PC-9 (cell line): ENCODE data around the gene MINDY4B.

Experiments
- CTCF ChIP-seq: fragments of 200-600 bp; sonication (generic); conservative IDR thresholded peaks from 2 replicates; pipeline ENCODE4 v1.6.1; 2017; ENCODE audit warnings: mixed run types, antibody characterized with exemption, mild to moderate bottlenecking, moderate library complexity
- EZH2 ChIP-seq: fragments of 200-600 bp; sonication (generic); IDR thresholded peaks from 2 replicates; pipeline ENCODE4 v1.8.0; 2017; ENCODE audit warnings: antibody characterized with exemption, low read depth

- TF ChIP-seq CTCF (no peak), EZH2 (no peak)
Observed at GRCh38 chr3:150951923-150952322, 46.7 kb upstream of the MINDY4B start.
